ENCODE data around the gene KIAA1549. TPM values are rescaled to one million over a fixed set of nuclear protein-coding genes. Genes with fewer than 3 reads are reported as not detected.

The KIAA1549 gene
- total RNA-seq, 2 experiments from 2014 or later: 1.7 to 2.2 TPM

- no peak overlapping the region for H3K27ac Mint-ChIP-seq
- H3K27me3 Mint-ChIP-seq: no peaks in the 10 kb centered on the region
- no peak for DNase-seq
- H3K9me3 Mint-ChIP-seq: no peaks in the 10 kb centered on the region
- H3K4me3 Mint-ChIP-seq: no peak overlapping the region
- H3K4me1 Mint-ChIP-seq: peaks cover 19% of the 10 kb centered on the region
- H3K36me3 Mint-ChIP-seq: peaks cover 3% of the 10 kb centered on the region
Measured at GRCh38 chr7:138878856-138879255, 102.3 kb downstream of the KIAA1549 start.

- Mint-ChIP-seq H3K36me3 (peaks cover 3% of the 10 kb centered on the region), H3K9me3 (no peaks in the 10 kb centered on the region), H3K4me1 (peaks cover 19% of the 10 kb centered on the region), H3K4me3 (no peak overlapping the region), H3K27me3 (no peaks in the 10 kb centered on the region), H3K27ac (no peak overlapping the region)
- DNase-seq: no peak
Measured at GRCh38 chr7:138878051-138878450, 103.1 kb downstream of the KIAA1549 start.

DNA sequence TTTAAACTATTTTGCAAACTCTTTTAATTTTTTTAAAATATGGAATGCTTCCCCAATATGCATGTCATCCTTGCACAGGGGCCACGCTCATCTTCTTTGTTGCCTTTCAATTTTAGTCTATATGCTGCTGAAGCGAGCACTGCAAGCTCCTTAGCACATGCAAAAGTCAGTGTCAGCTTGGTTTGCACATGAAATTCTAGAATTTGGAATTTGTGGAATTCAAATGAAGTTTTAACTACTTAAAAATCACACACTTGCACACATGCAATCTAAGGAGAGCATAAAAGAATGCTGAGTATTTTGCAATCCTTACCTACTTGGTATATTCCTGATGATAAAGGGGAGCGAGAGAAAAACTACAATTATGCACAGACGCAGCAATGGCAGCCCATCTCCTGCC is 104.9 kb downstream of the KIAA1549 start:
- Mint-ChIP-seq H3K9me3 (no peaks in the 10 kb centered on the region), H3K27ac (no peak overlapping the region), H3K36me3 (no peaks in the 10 kb centered on the region), H3K4me1 (peaks cover 12% of the 10 kb centered on the region), H3K27me3 (no peaks in the 10 kb centered on the region), H3K4me3 (no peak overlapping the region)
- DNase-seq: no peak

GRCh38 chr7:138875794-138876193 is 105.4 kb downstream of the KIAA1549 start:
- no peaks in the 10 kb centered on the region for H3K36me3 Mint-ChIP-seq
- peak; percentile 62 for DNase-seq
- H3K27me3 Mint-ChIP-seq: no peaks in the 10 kb centered on the region
- no peaks in the 10 kb centered on the region for H3K9me3 Mint-ChIP-seq
- H3K27ac Mint-ChIP-seq: peak overlapping the region; percentile 63
- H3K4me1 Mint-ChIP-seq: peaks cover 12% of the 10 kb centered on the region
- no peak overlapping the region for H3K4me3 Mint-ChIP-seq

- H3K9me3 Mint-ChIP-seq: no peaks in the 10 kb centered on the region
- no peaks in the 10 kb centered on the region for H3K27me3 Mint-ChIP-seq
- no peak for DNase-seq
- H3K27ac Mint-ChIP-seq: no peak overlapping the region
- no peak overlapping the region for H3K4me3 Mint-ChIP-seq
- peaks cover 12% of the 10 kb centered on the region for H3K4me1 Mint-ChIP-seq
- no peaks in the 10 kb centered on the region for H3K36me3 Mint-ChIP-seq
Measured at GRCh38 chr7:138873220-138873892, 107.8 kb downstream of the KIAA1549 start.

DNA sequence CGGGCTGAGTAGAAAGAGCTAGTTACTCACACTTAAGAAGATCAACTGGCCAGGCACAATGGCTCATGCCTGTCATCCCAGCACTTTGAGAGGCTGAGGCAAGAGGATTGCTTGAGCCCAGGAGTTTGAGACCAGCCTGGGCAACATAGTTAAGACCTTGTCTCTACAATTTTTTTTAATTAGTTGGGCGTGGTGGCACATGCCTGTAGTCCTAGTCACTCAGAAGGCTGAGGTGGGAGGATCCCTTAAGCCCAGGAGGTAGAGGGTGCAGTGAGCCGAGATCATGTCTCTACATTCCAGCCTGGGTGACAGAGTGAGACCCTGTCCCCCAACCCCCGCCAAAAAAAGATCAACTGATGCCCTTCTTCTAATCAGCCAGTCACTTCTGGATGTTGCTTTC is 108.6 kb downstream of the KIAA1549 start:
- Mint-ChIP-seq H3K4me3 (no peak overlapping the region), H3K4me1 (peaks cover 12% of the 10 kb centered on the region), H3K9me3 (no peaks in the 10 kb centered on the region), H3K27ac (no peak overlapping the region), H3K27me3 (no peaks in the 10 kb centered on the region), H3K36me3 (no peaks in the 10 kb centered on the region)
- DNase-seq: no peak

DNA sequence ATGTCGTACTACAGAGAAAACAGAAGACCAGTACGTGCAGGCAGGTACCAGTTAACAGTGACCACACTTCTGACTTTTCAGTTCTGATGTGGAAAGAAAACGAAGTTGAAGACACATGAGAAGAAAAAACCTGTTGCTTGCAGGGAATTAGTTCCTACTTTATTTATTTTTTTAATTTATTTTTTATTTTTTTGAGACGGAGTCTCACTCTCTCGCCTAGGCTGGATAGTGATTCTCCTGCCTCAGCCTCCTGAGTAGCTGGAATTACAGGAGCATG is 109.4 kb downstream of the KIAA1549 start:
- H3K9me3 Mint-ChIP-seq: no peaks in the 10 kb centered on the region
- H3K27ac Mint-ChIP-seq: no peak overlapping the region
- no peaks in the 10 kb centered on the region for H3K27me3 Mint-ChIP-seq
- DNase-seq: no peak
- H3K4me3 Mint-ChIP-seq: no peak overlapping the region
- H3K36me3 Mint-ChIP-seq: no peaks in the 10 kb centered on the region
- H3K4me1 Mint-ChIP-seq: peaks cover 11% of the 10 kb centered on the region

GRCh38 chr7:138871065-138871813 is 110.0 kb downstream of the KIAA1549 start:
- H3K27ac Mint-ChIP-seq: no peak overlapping the region
- no peak for DNase-seq
- H3K9me3 Mint-ChIP-seq: no peaks in the 10 kb centered on the region
- no peak overlapping the region for H3K4me3 Mint-ChIP-seq
- peaks cover 6% of the 10 kb centered on the region for H3K4me1 Mint-ChIP-seq
- H3K27me3 Mint-ChIP-seq: no peaks in the 10 kb centered on the region
- H3K36me3 Mint-ChIP-seq: no peaks in the 10 kb centered on the region

DNA sequence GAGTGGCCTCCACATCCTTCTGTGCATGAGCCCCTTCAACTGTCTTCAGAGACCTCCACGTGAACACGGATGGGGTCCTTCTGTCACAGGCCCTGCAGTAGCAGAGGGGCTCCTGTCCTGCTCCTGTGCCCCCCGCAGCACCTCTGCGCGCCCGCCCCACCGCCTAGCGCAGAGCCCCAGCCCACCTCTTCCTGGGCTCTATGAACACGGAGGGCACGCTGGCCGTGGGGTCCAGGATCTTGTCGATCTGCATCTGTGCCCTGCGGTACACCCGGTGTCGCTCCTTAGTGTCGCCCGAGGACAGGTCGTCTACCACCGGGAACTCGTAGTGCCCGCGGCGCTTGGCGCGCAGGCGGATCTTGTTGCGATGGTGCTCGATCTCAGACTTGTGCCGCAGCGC is 111.8 kb downstream of the KIAA1549 start:
- Mint-ChIP-seq H3K4me3 (no peak overlapping the region), H3K27me3 (no peaks in the 10 kb centered on the region), H3K36me3 (no peaks in the 10 kb centered on the region), H3K27ac (no peak overlapping the region), H3K9me3 (no peaks in the 10 kb centered on the region), H3K4me1 (peaks cover 8% of the 10 kb centered on the region)
- DNase-seq: no peak

DNA sequence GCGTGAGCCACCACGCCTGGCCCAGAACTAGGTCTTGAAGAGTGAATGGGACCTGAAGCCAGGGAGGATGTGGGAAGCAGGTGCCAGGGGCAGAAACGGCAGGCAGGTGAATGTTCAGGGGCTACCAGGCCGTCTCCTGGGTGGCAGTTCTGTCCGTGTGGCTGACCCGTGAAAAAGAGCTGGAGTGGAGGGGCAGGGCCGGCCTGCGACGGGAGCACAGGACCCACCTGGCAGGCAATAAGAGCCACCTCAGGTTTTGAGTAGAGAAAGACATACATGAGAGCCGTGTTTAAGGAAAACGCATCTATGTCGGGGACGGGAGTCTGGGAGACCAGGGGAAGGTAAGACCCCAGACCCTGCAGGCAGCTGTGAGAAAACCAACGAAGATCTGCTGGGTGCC is 112.5 kb downstream of the KIAA1549 start:
- Mint-ChIP-seq H3K27me3 (no peaks in the 10 kb centered on the region), H3K9me3 (no peaks in the 10 kb centered on the region), H3K4me1 (peaks cover 8% of the 10 kb centered on the region), H3K4me3 (no peak overlapping the region), H3K27ac (no peak overlapping the region), H3K36me3 (no peaks in the 10 kb centered on the region)
- DNase-seq: no peak

DNA sequence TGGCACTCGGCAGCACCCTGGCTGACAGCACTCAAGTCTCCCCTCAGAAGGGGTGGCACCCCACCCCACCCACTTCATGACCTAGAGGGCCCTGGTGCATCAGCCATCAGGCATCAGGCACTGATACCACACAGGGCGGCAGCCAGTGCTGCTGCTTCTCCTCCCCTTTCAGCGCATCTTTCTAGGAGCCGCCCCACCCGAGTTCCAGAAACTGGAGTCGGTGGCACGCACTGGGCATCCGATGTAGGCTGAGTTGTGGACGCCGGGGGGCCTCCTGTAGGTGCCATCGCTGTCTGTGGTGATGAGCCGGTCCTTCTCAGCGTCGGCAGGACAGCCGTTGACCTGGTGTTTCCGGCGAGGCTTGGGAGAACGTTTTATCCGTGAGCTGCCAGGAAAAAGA is 113.4 kb downstream of the KIAA1549 start:
- DNase-seq: no peak
- no peak overlapping the region for H3K4me3 Mint-ChIP-seq
- no peaks in the 10 kb centered on the region for H3K27me3 Mint-ChIP-seq
- no peak overlapping the region for H3K27ac Mint-ChIP-seq
- peaks cover 8% of the 10 kb centered on the region for H3K4me1 Mint-ChIP-seq
- H3K9me3 Mint-ChIP-seq: no peaks in the 10 kb centered on the region
- no peaks in the 10 kb centered on the region for H3K36me3 Mint-ChIP-seq

DNA sequence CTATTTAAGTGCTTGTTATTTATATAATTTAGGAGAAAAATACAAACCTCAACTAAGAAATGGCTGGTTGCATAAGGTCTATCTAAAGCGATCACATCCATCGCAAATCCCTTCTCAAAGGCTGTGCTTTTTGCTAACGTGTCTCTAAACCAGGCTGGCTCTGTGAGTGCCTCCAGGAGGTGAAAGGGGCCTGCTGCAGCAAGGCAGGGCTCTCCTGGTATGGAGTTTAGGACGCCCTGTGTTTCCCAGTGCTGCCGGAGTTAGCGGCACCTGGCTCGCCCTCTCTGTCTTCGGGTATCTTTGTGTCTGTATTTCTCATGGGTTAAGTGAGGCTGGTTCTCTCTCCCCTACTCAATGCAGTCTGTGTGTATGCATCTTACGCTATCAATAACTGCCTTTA is 114.8 kb downstream of the KIAA1549 start:
- H3K36me3 Mint-ChIP-seq: no peaks in the 10 kb centered on the region
- H3K9me3 Mint-ChIP-seq: no peaks in the 10 kb centered on the region
- no peak overlapping the region for H3K4me3 Mint-ChIP-seq
- no peaks in the 10 kb centered on the region for H3K27me3 Mint-ChIP-seq
- H3K4me1 Mint-ChIP-seq: peaks cover 8% of the 10 kb centered on the region
- no peak overlapping the region for H3K27ac Mint-ChIP-seq
- no peak for DNase-seq

DNA sequence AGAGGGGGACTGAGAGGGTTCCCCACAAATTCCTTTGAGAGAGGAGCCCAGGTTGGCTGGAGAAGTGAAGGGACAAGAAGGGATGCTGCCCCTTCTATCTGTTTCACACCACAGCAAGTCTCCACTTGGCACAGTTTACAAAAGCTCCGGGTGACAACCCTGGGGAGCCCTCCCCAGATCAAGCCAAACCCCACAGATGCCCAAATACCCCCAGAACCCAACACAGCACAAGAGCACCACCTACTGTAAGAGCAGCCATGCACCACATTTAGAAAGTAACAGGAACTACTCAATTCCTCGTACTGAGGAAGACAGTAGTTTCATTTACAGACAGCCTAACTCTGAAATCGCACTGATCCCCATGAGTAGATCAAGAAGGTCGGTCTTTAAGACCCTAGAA is 115.3 kb downstream of the KIAA1549 start:
- Mint-ChIP-seq H3K36me3 (no peaks in the 10 kb centered on the region), H3K4me3 (no peak overlapping the region), H3K27ac (no peak overlapping the region), H3K9me3 (no peaks in the 10 kb centered on the region), H3K4me1 (peaks cover 8% of the 10 kb centered on the region), H3K27me3 (no peaks in the 10 kb centered on the region)
- DNase-seq: peak; percentile 29

- Mint-ChIP-seq H3K27me3 (no peaks in the 10 kb centered on the region), H3K4me1 (peaks cover 8% of the 10 kb centered on the region), H3K27ac (no peak overlapping the region), H3K9me3 (no peaks in the 10 kb centered on the region), H3K36me3 (no peaks in the 10 kb centered on the region), H3K4me3 (no peak overlapping the region)
- no peak for DNase-seq
Measured at GRCh38 chr7:138864667-138865066, 116.5 kb downstream of the KIAA1549 start.

- Mint-ChIP-seq H3K27me3 (no peaks in the 10 kb centered on the region), H3K27ac (no peak overlapping the region), H3K4me1 (peaks cover 8% of the 10 kb centered on the region), H3K4me3 (no peak overlapping the region), H3K36me3 (no peaks in the 10 kb centered on the region), H3K9me3 (no peaks in the 10 kb centered on the region)
- no peak for DNase-seq
Measured at GRCh38 chr7:138863931-138864330, 117.3 kb downstream of the KIAA1549 start.

DNA sequence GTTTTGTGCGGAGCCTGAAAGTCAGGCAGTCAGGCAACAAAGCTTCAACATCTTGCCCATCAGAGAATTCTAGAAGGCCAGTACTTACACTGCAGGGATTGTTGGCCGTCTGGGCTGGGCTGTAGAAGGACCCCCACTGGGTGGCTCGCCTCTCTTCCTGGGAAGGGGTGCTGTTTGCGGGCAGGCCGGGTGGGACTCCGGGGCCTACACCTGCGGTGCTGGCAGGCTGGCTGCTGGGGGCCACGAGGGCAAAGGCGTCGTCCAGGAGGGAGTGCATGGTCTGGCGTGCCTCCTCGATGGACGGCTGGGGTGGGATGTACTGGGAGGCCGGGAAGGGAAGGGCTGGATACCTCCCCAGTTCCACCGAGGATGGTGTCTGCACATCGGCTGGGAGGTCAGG is 120.1 kb downstream of the KIAA1549 start:
- no peak overlapping the region for H3K27ac Mint-ChIP-seq
- H3K36me3 Mint-ChIP-seq: peaks cover 4% of the 10 kb centered on the region
- H3K27me3 Mint-ChIP-seq: no peaks in the 10 kb centered on the region

More for the DNA sequence above, 120.1 kb downstream of the KIAA1549 start:
- Mint-ChIP-seq H3K4me3 (no peak overlapping the region), H3K4me1 (peaks cover 7% of the 10 kb centered on the region), H3K9me3 (peaks cover 9% of the 10 kb centered on the region)
- no peak for DNase-seq

All from activated naive CD8-positive, alpha-beta T cell treated with anti-CD3 and anti-CD28 coated beads for 36 hours (primary cell).